HG03045 (cell line): Measurements from ENCODE around the gene CARD9.

Experiments used
- ATAC-seq: cut with Tn5 transposase; IDR thresholded peaks from one replicate; pipeline ENCODE4 v1.9.1; 2021; ENCODE audit warnings: mild to moderate bottlenecking, moderate library complexity; ENCODE audit not compliant: unreplicated experiment

The CARD9 gene

GRCh38 chr9:136351252-136351800 is 22.1 kb downstream of the CARD9 start:
- ATAC-seq = no peak

- no peak for ATAC-seq
Measured at GRCh38 chr9:136349546-136349945, 23.9 kb downstream of the CARD9 start.

- ATAC-seq = no peak
Measured at GRCh38 chr9:136348691-136349090, 24.8 kb downstream of the CARD9 start.

GRCh38 chr9:136347472-136348256 is 25.8 kb downstream of the CARD9 start:
- no peak for ATAC-seq

GRCh38 chr9:136346927-136347465 is 26.5 kb downstream of the CARD9 start:
- ATAC-seq = no peak

GRCh38 chr9:136346157-136346481 is 27.4 kb downstream of the CARD9 start:
- no peak for ATAC-seq

GRCh38 chr9:136345281-136346156 is 27.9 kb downstream of the CARD9 start:
- ATAC-seq = no peak

- ATAC-seq = no peak
Measured at GRCh38 chr9:136344544-136345280, 28.8 kb downstream of the CARD9 start.

- no peak for ATAC-seq
Measured at GRCh38 chr9:136343884-136344269, 29.6 kb downstream of the CARD9 start.

- no peak for ATAC-seq
Measured at GRCh38 chr9:136343121-136343883, 30.2 kb downstream of the CARD9 start.

GRCh38 chr9:136342181-136343120 is 31.0 kb downstream of the CARD9 start:
- no peak for ATAC-seq

- ATAC-seq = no peak
Measured at GRCh38 chr9:136341769-136342168, 31.7 kb downstream of the CARD9 start.

GRCh38 chr9:136341042-136341655 is 32.3 kb downstream of the CARD9 start:
- ATAC-seq = no peak

- ATAC-seq = no peak
Measured at GRCh38 chr9:136340356-136341041, 33.0 kb downstream of the CARD9 start.

- ATAC-seq = no peak
Measured at GRCh38 chr9:136339958-136340310, 33.5 kb downstream of the CARD9 start.

GRCh38 chr9:136339173-136339957 is 34.1 kb downstream of the CARD9 start:
- no peak for ATAC-seq

- no peak for ATAC-seq
Measured at GRCh38 chr9:136338511-136338910, 35.0 kb downstream of the CARD9 start.
